Testis (tissue), 3 donors: ENCODE measurements around the gene KRT84. TPM values are rescaled to one million over a fixed set of nuclear protein-coding genes. Genes with fewer than 3 reads are reported as not detected.

ENCODE experiments used
- DNase-seq: peaks from one replicate; pipeline ENCODE4 v3.0.0-alpha.2; 2019
- H3K27ac ChIP-seq, 2 donors: fragments of 200-600 bp; sonication (generic); one replicate each; pipeline ENCODE4 v1.5.1; 2019
- H3K27me3 ChIP-seq: fragments of 200-600 bp; sonication (generic); one replicate; pipeline ENCODE4 v1.5.1; 2019
- H3K36me3 ChIP-seq: fragments of 200-600 bp; sonication (generic); one replicate; pipeline ENCODE4 v1.5.1; 2017; ENCODE audit warnings: low read depth; ENCODE audit errors: missing control alignments
- H3K4me1 ChIP-seq: fragments of 200-600 bp; sonication (generic); one replicate; pipeline ENCODE4 v1.5.1; 2019
- H3K4me3 ChIP-seq, 2 donors: fragments of 200-600 bp; sonication (generic); one replicate each; pipeline ENCODE4 v1.5.1; 2017 to 2019
- H3K9me3 ChIP-seq: fragments of 200-600 bp; sonication (generic); one replicate; pipeline ENCODE4 v1.5.1; 2017
- CTCF ChIP-seq, 3 experiments: fragments of 450-650 bp in 2 of 3; fragments of 200-600 bp in 1 of 3; sonication (generic) in 1 of 3; IDR thresholded peaks; one replicate each; pipeline ENCODE4 v1.5.1; 2016 to 2019; ENCODE audit warnings: antibody characterized with exemption in 3 of 3, mild to moderate bottlenecking in 2 of 3, moderate library complexity in 1 of 3
- POLR2A ChIP-seq: fragments of 450-650 bp; IDR thresholded peaks from one replicate; pipeline ENCODE4 v1.6.1; 2017; ENCODE audit warnings: antibody characterized with exemption, mild to moderate bottlenecking, moderate library complexity
- WGBS, 2 donors: methylation state at CpG; one replicate each; pipeline ENCODE4 v1.1.5; 2018; 5-methylcytosine and 5-hydroxymethylcytosine counted together
- intact Hi-C: fragments of 100-400 bp; cut with DNase I; formaldehyde crosslinking; loops from one replicate; pipeline ENCODE4 v1.15.1; 2023; ENCODE audit warnings: low total_unique reads
- polyA plus RNA-seq: library from polyadenylated mRNA; stranded (reverse); fragments of 350-450 nt; fragmentation: Illumina TruSeq; extraction: RNeasy Lipid Tissue Mini Kit (QIAGEN cat#74804); gene quantifications from one replicate; pipeline ENCODE4 v1.2.3, GENCODE V29; 2014; ENCODE audit warnings: low read depth, low replicate concordance; ENCODE audit not compliant: insufficient read depth
- total RNA-seq, 2 donors: library from RNA; depleted of rRNA; stranded (reverse); fragments of >200 nt; gene quantifications; one replicate each; pipeline ENCODE4 v1.2.3, GENCODE V29; 2016

Gene KRT84
- total and polyA plus RNA-seq, 3 donors from 2014 or later = 0.43 TPM; not detected in 2

- DNase-seq = no peak
- Histone ChIP-seq H3K9me3 (no peaks in the 10 kb centered on the region), H3K4me1 (no peaks in the 10 kb centered on the region), H3K4me3 (no peak overlapping the region), H3K27ac (no peak overlapping the region), H3K36me3 (no peaks in the 10 kb centered on the region), H3K27me3 (no peaks in the 10 kb centered on the region)
- TF ChIP-seq CTCF (IDR thresholded peaks at IDR 0.05) (no peak), POLR2A (no peak)
- intact Hi-C loops = no loop called here
- 91% methylated on average over 1 of the region's 1 CpG for WGBS, 2 donors
These were observed 23.9 kb downstream of the KRT84 start for GRCh38 chr12:52361553-52361952.

- Histone ChIP-seq H3K4me3 (no peak overlapping the region), H3K9me3 (no peaks in the 10 kb centered on the region), H3K27me3 (no peaks in the 10 kb centered on the region), H3K27ac (no peak overlapping the region), H3K36me3 (no peaks in the 10 kb centered on the region), H3K4me1 (no peaks in the 10 kb centered on the region)
- intact Hi-C loops = no loop called here
- DNase-seq = no peak
- TF ChIP-seq POLR2A (no peak), CTCF (IDR thresholded peaks at IDR 0.05) (no peak)
- 93 to 94% methylated on average over 11 to 13 of the region's 13 CpGs for WGBS, 2 donors
These were observed 24.7 kb downstream of the KRT84 start for GRCh38 chr12:52360663-52361271.

GRCh38 chr12:52360106-52360662 is 25.3 kb downstream of the KRT84 start:
- Histone ChIP-seq H3K27me3 (no peaks in the 10 kb centered on the region), H3K27ac (no peak overlapping the region), H3K4me1 (no peaks in the 10 kb centered on the region), H3K9me3 (no peaks in the 10 kb centered on the region), H3K36me3 (no peaks in the 10 kb centered on the region), H3K4me3 (no peak overlapping the region)
- no peak for TF ChIP-seq CTCF (IDR thresholded peaks at IDR 0.05)
- TF ChIP-seq POLR2A = no peak
- intact Hi-C loops = no loop called here
- 92 to 94% methylated on average over 7 of the region's 7 CpGs for WGBS, 2 donors
- DNase-seq = no peak

GRCh38 chr12:52359621-52360061 is 25.8 kb downstream of the KRT84 start:
- no peak for DNase-seq
- Histone ChIP-seq H3K27me3 (no peaks in the 10 kb centered on the region), H3K9me3 (no peaks in the 10 kb centered on the region), H3K36me3 (no peaks in the 10 kb centered on the region), H3K4me3 (no peak overlapping the region), H3K4me1 (no peaks in the 10 kb centered on the region), H3K27ac (no peak overlapping the region)
- TF ChIP-seq CTCF (IDR thresholded peaks at IDR 0.05) (no peak), POLR2A (no peak)
- intact Hi-C loops = no loop called here
- WGBS, 2 donors = 80 to 82% methylated on average over 5 of the region's 5 CpGs
